GM21737 (cell line): ENCODE measurements around the gene PXK.

Experiments
- ATAC-seq: cut with Tn5 transposase; IDR thresholded peaks from one replicate; pipeline ENCODE4 v1.9.1; 2021; ENCODE audit warnings: mild to moderate bottlenecking, moderate library complexity; ENCODE audit not compliant: unreplicated experiment

The PXK gene

DNA sequence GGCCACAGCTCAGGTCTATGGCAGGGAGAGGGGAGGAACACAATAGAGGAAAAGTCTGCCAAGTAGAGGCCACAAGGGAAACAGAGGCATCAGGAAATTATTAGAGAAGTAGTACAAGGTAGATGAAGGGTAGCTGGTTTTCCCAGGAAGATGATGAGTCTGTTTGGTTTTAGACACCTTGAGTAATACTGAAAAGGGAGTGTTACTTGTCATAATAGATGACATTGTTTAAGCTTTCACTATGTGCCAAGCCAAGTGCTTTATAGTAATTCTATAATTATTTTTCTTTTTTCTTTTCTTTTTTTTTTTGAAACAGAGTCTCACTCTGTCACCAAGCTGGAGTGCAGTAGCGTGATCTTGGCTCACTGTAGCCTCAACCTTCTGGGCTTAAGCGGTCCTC is 13.7 kb downstream of the PXK start:
- ATAC-seq, result no peak

DNA sequence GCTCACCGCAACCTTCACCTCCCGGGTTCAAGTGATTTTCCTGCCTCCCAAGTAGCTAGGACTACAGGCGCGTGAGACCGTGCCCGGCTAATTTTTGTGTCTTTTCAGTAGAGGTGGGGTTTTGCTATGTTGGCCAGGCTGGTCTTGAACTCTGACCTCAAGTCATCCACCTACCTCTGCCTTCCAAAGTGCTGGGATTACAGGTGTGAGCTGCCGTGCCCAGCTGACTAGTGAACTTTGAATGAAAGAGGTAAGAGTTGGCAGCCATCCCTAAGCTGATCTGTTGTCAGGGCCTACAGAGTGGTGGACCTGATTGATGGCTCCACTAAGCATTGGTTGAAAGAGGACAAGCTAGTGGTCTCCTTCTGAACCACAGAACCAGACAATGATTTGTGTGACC is 15.3 kb downstream of the PXK start:
- no peak for ATAC-seq

DNA sequence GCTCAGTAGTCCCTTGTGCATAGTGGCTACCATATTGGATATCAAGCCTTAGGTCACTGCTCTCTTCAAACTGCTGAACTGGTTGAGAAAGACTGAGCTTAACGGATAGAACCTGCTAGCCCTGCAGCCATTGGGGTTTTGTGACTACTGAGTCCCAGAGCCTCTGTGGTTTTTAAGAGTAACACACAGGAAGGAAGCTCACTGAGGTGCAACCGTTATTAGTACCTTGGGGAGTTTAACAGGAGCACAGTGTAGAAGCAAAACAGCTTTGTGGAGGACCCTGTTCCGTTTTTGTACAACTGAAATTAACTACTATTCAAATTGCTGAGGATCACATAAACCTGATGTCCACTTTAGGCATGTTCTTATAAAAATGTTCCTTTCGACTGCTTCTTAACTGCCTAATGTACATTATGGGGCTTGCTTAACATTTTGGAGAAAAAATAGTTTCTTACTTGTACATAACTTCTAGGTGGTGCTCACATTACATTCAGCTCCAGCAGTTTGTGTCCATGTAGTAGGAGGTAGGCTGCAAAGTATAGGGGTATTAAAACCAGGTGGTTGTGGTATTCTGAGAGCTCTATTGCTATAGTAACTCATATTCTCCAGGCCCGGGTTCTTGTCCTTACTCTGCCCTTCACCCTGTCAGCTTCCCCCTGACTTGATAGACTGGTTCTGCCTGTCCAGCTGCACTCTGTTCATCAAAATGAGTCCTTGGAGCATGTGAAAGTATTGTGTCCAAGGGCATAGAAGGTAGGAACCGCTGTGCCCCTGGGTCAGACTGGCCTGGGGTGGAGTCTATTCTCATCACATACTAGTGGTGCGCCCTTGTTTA is 17.3 kb downstream of the PXK start:
- ATAC-seq, result peak; percentile 88

DNA sequence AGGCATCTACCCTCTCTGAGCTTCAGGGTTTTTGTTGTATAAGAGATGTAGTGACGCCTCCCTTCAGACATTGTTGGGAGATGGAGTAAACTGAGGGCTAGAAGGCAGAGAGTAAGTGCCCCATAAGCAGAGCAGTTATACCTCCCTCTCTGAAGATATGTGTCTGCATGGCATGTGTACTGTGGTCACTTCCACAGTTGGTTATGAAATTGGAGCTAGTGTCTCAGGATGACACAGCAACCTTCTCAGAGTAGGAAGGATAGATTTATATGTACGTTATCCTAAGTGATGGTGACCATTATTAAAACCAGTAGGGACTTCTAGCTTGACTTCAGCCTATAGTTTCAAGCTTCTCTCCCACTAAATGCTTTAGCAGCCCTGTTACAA is 17.9 kb downstream of the PXK start:
- no peak for ATAC-seq

DNA sequence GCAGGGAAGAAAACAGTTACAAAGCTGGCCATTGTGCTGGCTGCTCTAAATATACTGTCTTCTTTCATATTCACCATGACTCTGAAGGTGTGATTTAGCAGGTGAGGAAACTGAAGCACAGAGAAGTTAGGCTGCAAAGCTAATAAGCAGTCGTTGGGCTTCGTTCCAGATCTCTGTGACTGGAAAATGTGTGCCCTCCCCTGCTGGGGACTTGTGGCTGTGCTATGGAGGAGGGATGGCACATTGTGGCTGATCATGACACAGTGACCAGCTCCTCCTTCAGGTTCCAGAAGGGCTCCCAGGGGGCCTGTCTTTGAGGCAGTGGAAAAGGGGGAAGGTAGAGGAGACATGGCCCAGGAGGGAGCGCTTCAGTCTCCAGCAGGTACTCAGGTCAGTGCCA is 19.2 kb downstream of the PXK start:
- no peak for ATAC-seq

DNA sequence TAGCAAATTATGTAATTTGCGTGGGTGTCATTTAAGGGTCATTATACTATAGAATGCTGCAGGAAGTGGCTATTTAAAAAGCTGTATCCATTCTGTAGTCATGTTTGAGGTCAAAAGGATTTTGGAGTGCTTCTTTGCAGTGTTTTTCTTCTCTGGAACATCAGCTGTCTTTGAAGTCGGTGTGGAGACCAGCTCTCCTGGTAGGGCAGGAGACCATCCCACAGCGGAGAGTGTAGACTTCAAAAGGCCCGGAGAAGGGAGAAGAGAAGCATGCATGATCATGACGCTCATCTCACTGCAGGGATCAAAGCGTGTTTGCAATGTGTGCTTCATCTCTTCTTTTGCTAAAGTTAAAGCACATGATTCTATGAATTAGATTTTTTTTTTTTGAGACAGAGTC is 19.9 kb downstream of the PXK start:
- ATAC-seq, result no peak

DNA sequence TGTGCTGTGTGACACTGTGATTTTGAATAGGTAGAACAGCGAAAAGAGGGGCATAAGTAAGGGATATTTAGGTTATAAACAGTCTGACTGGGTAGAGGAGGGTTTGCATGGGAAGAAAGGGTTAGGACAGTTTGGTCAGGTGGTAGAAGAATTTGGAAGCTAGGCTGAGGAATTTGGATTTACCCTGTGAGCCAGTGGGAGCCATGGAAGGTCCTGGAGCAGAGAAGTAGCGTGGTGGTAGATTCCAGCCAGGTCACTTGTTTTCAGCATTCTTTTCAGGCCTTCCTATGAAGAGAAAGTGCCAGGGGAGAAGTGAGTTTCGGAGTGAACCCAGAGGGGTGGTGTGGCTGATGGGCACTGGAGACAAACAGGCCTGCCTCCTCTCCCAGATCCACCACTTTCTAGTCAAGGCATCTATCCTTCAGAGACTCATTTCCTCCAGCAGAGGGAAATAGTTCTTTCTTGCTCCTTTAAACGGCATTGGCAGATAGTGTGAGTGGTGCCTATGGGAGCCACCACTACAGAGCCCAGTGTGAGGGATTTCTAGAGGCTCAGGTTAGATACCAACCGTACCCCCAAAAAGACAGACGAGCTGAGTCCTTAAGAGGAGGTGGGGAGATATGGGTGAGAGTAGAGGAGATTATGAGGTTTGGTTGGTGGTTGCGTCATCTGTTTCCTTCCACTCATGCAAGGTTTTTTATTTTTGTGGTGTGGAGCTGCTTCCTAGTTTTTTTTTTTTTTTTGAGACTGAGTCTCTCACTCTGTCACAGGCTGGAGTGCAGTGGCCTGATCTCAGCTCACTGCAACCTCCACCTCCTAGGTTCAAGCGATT is 21.2 kb downstream of the PXK start:
- no peak for ATAC-seq

DNA sequence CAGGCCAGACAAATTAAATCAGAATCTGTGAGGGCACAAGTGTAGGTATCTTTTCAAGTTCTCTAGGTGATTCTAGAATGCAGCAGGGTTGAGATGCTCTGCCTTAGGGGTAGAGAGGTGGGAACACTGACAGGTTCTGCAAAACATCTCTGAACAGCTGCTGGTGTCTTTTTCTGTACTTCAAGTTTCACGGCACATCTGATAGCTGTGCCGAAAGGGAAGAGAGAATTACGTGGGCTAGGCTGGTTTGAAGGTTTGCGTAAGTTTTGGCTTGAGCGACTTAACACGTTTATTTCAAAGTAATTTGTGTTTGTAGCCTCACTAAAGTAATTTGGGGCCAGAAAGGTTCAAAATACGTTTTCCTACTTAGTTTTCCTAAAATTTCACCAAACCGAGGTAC is 22.5 kb downstream of the PXK start:
- ATAC-seq, result peak; percentile 61

DNA sequence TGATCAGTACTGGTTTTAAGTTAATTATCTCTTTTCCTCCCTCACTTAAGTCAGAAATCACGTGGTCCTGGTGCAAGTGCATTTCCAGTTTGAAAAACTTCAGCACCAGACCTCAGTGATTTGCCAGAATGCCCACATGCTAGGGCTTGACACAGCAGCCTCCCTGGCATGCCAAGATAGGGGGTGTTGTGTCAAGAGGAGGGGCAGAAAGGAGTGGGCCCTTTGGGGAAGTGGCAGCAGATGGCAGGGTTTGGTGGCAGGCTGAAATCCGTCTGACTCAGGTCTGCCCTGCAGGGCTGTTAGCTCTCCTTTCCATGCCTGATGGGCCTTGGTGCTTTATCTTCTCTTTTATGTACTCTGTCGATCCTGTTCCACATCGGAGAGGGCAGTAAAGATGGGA is 23.4 kb downstream of the PXK start:
- no peak for ATAC-seq

DNA sequence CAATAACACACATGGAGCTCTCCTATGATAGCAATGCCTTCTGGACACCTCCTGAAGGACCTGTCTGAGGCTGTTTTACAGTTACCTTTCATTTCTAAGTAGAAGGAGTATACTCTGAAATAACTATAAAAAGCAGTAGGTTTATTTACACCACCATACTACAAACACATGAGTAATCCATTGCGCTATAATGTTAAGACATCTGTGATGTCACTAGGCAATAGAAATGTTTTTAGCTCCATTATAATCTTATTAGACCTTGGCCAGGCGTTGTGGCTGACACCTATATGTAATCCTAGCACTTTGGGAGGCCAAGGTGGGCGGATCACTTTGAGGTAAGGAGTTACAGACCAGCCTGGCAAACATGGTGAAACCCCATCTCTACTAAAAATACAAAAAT is 24.7 kb downstream of the PXK start:
- no peak for ATAC-seq

DNA sequence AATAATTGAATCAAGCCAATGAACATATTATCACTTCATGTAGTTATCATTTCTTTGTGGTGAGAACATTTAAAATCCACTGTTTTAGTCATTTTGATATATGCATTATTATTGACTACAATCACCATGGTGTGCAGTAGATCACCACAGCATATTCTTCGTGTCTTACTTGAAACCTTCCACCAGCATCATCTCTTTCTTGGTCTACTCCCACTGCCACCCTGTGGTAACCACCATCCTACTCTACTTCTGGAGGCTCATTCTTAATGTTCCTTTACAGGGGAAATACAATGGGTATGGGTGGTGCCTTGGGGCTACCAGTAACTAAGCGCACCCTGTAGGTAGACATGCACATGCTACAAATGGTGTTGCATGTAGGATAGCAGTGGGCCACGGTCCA is 25.4 kb downstream of the PXK start:
- no peak for ATAC-seq

DNA sequence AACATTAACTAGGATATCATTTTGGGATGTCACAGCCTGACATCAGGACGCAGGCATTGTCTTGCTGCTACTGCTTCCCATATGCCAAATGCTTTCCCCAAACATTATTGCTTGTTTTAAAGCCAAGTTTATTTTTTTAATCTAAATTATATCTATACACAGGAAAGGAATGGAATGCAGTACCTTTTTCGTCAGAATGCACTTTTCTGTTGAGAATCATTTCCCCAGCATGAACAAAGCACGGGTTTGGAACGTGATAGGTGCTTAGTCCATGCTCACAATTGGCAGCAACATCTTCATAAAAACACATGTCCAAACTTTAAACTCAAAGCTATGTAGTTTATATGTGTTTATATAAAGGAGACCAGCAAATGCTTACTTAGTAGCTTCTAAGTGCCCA is 26.1 kb downstream of the PXK start:
- ATAC-seq, result no peak

DNA sequence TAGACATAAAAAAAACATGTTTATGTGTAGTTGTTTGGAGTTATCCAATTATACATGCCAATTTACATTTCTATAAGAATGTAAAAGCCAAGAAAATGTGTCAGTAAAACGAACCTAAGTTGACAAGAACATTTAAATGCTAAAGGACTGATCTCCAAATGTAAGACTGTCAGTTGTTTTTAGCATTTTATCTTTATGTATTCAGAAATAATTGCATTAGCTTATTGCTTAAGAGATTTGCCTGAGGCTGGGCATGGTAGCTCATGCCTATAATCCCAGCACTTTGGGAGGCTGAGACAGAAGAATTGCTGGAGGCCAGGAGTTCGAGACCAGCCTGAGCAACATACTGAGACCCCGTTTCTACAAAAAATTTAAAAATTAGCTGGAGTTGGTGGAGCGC is 26.9 kb downstream of the PXK start:
- no peak for ATAC-seq

DNA sequence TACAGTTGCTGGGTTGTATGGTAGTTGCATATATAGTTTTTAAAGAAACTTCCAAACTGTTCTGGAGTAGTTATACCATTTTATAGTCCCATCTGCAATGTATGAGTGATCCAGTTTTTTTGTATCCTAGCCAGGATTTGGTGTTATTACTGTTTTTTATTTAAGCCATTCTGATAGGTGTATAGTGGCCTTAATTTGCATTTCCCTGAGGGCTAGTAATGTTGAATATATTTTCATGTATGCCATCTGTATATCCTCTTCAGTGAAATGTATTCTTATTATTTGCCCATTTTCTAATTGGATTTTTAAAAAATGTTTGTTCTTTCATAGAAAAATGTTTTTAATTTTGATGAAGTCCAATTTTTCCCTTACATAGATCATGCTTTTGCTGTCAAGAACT is 29.2 kb downstream of the PXK start:
- ATAC-seq, result no peak

DNA sequence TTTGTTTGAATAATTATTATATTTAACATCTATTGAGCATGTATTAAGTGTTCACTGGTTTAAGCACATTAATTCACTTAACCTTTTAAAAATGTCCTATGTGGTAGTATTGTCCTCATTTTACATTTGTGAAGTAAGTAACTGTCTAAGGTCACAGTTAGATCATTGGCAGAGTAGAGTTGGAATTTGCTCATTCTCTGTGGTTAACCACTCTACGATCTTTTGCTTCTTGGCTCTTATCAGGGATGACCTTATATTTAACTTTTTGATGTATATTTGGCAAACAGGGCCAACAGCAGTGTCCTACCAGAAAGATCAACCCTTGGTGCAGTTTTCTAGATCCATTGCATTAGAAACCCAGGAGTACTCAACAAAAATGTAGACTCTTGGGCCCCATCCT is 34.0 kb downstream of the PXK start:
- ATAC-seq, result no peak

DNA sequence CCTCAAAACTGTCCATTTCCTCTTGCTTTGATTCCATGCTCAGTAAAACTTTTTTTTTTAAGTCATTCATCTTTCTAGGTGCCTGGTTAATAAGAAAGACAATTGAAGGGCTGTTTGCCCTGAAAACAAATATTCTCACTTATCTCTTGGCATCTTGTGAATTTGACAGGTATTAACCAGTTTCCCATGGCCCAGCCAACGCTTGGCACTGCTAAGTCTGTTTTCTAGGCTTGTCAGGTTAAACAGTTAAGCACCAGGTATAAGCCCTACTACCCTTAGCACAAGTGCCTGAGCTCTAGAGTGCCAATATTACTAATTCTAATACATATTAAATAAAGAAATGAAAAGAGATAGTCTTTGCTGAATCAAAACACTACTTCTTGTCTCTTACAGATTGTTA is 36.3 kb downstream of the PXK start:
- ATAC-seq, result no peak

DNA sequence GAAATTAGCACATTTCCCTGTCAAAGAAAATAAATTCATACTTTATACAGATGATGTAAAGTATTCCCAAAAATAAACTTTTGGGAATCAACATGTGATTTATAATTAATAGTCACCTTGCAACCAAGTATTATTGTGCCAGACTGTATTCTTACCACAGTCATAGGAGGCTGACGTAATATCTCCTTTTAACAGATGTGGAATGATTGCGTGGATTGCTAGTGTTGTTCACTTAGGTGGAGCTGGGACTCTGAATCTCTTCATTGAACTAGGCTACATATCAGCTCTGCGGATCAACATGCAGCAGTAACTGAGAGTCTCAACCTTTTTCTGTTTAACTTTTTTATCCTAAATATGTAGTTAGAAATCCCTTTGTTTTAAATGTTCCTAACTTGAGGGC is 37.2 kb downstream of the PXK start:
- ATAC-seq, result no peak

DNA sequence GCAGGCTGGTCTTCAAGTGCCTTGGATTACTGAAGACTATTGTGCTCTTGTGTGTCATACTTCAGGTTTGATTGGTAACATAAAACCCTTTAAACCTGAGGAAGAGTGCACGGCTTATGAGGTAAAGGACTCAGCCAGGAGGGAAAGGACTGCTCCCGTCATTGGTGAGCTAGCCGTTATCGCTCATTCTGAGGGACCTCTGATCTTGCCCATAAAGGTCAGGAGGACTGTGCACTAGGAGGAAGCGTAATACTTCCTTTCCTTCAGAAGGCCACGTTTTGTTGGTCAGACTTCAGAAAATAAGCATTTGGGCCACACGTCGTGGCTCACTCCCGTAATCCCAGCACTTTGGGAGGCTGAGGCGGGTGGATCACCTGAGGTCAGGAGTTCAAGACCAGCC is 37.7 kb downstream of the PXK start:
- ATAC-seq, result no peak

DNA sequence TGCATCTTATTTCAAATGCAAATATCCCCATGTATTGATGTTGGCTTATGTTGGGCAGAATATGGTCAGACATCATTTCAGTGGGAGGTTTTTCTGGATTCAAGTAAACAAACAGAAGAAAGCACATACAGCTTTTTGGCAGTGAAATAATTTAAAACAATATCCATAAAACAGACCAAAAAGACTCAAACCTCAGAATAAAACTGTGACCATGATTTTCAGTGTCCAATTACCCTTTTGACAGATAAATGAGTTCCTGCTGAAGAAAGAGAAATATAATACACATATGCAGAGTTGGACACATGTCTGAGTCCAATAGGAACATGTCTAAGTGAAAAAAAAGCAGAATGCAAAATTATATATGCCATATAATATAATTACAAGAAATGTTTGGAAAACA is 39.1 kb downstream of the PXK start:
- no peak for ATAC-seq

DNA sequence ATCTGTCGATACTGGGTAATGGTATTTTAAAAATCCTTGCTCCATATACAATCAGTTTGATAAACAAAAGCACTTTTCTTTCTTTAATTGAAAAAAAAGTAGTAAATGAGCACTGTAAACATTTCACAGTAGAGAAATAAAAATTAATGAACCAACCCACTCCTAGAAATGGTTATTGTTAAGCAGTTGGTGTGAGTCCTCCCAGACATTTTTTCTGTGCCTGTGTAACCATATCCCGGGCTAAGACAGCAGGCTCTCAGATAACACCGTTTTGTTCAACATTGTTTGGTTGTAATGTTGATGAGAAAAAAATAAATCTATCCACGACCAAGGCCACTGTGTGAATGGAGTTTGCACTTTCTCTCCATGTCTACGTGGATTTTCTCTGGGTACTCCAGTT is 42.6 kb downstream of the PXK start:
- no peak for ATAC-seq

DNA sequence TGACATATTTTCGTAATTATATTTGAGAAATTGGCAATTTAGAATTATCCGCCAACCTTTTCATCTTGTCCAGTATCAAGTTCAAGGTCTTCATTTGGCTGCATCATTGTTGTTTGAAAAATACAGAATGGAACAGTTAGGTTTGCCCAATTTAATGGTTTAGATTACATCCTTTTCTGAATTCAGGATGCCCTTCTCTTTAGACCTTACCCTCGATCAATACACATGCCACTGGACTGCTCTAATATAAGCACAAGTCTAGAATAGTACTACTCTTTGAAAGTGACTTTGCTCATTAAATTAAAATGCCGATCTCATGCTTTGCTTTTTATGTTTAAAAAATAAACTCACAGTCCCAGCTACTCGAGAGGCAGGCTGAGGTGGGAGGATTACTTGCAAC is 44.5 kb downstream of the PXK start:
- ATAC-seq, result no peak

DNA sequence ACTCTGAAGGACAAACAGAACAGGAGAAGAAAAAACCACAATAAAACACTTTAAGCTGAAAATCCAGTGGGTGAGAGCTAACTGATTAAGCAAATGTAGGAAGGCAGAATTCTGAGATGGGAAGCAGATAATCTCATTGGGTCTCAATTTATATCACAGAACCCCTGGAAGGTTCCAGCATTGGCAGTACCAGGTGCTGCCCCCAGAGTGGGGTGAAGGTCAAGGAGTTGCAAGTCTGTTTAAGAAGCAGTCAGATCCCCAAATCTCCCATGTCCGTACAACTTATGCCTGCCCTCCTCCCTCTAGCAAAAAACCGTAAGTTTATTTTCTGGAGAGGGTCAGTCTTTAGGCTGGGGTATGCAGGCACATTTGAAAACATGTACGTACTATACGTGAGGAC is 45.1 kb downstream of the PXK start:
- ATAC-seq, result no peak
